Skeletal muscle tissue (tissue), 4 donors: ENCODE data around the gene ELMO1. TPM values are rescaled to one million over a fixed set of nuclear protein-coding genes. Genes with fewer than 3 reads are reported as not detected.

Experiments
- H3K27ac ChIP-seq: one replicate; pipeline ENCODE4 v1.7.0; 2013; ENCODE audit warnings: mild to moderate bottlenecking, low read depth, low read length, inconsistent platforms
- H3K27me3 ChIP-seq, 3 donors: one replicate each; pipeline ENCODE4 v1.7.0; 2013; ENCODE audit warnings: low read length in 3 of 3; ENCODE audit not compliant: control insufficient read depth in 3 of 3, insufficient read depth in 3 of 3
- H3K36me3 ChIP-seq, 3 donors: one replicate each; pipeline ENCODE4 v1.7.0; 2013; ENCODE audit warnings: low read length in 3 of 3; ENCODE audit not compliant: control insufficient read depth in 3 of 3, insufficient read depth in 3 of 3
- H3K4me1 ChIP-seq, 3 donors: one replicate each; pipeline ENCODE4 v1.7.0; 2013; ENCODE audit warnings: low read length in 3 of 3, mild to moderate bottlenecking in 3 of 3; ENCODE audit not compliant: control insufficient read depth in 3 of 3, insufficient read depth in 3 of 3
- H3K4me3 ChIP-seq, 3 donors: one replicate each; pipeline ENCODE4 v1.7.0; 2013; ENCODE audit warnings: low read length in 3 of 3
- H3K9ac ChIP-seq, 3 donors: one replicate each; pipeline ENCODE4 v1.7.0; 2013; ENCODE audit warnings: low read length in 3 of 3, mild to moderate bottlenecking in 3 of 3, moderate library complexity in 2 of 3, low read depth in 1 of 3
- H3K9me3 ChIP-seq, 3 donors: one replicate each; pipeline ENCODE4 v1.7.0; 2013; ENCODE audit warnings: low read length in 3 of 3; ENCODE audit not compliant: control insufficient read depth in 3 of 3
- total RNA-seq: library from RNA; depleted of rRNA; stranded (reverse); fragments of >200 nt; gene quantifications from one replicate; pipeline ENCODE4 v1.2.3, GENCODE V29; 2014
- donor health status: Osteomylitis.

Gene ELMO1
- total RNA-seq, 1 donor from 2014 or later = 52.7 TPM

DNA sequence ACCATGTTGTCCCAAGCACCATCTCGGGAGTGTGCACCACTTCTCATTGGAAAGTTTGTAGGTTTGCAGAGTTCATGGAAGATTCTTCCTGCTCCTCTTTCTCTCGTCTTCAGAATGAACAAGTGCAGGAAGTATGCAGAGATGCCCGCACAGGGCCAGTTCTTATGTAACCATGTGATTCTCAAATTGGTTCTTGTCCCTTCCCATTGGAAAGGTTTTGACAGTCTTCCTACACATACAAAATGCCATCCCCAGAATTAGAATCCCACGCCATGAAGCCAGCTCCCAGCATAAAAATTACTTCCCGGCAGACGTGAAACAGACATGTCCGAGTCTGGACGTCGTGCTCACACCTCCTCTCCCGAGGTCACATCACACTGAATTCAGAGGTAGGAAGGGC is 251.6 kb downstream of the ELMO1 start:
- Histone ChIP-seq H3K36me3 (no peaks in the 10 kb centered on the region), H3K9me3 (no peaks in the 10 kb centered on the region), H3K4me3 (no peak overlapping the region), H3K4me1 (peaks cover 13 to 20% (median 14%) of the 10 kb centered on the region in 3 donors), H3K27me3 (no peaks in the 10 kb centered on the region), H3K27ac (no peak overlapping the region), H3K9ac (no peak overlapping the region)

GRCh38 chr7:37196676-37197075 is 252.0 kb downstream of the ELMO1 start:
- Histone ChIP-seq H3K27ac (no peak overlapping the region), H3K9ac (no peak overlapping the region), H3K4me3 (no peak overlapping the region), H3K4me1 (peaks cover 11 to 17% (median 12%) of the 10 kb centered on the region in 3 donors), H3K9me3 (no peaks in the 10 kb centered on the region), H3K36me3 (no peaks in the 10 kb centered on the region), H3K27me3 (no peaks in the 10 kb centered on the region)

DNA sequence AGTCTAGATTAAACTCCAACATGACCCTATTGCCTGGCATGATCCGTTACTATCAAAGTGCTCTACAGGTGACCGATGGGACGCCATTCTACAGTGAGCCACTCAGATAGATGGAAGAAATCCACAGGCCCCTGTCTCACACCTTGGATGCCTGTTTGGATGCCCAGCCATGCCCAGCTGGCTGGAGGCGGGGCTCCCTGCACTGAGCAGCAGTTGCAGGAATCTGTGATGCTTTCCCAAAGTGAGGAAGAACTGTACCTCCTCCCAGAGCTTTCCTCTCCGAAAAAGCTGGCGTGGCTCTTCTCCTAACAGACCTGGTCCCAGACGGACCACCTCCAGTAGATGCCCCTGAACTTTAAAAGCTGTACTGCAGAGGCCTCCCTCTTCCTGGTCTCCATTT is 253.3 kb downstream of the ELMO1 start:
- H3K27me3 ChIP-seq = no peaks in the 10 kb centered on the region
- no peaks in the 10 kb centered on the region for H3K9me3 ChIP-seq
- peaks cover 6 to 11% (median 6%) of the 10 kb centered on the region in 3 donors for H3K4me1 ChIP-seq
- no peak overlapping the region for H3K4me3 ChIP-seq
- no peaks in the 10 kb centered on the region for H3K36me3 ChIP-seq
- no peak overlapping the region for H3K9ac ChIP-seq
- H3K27ac ChIP-seq = no peak overlapping the region

DNA sequence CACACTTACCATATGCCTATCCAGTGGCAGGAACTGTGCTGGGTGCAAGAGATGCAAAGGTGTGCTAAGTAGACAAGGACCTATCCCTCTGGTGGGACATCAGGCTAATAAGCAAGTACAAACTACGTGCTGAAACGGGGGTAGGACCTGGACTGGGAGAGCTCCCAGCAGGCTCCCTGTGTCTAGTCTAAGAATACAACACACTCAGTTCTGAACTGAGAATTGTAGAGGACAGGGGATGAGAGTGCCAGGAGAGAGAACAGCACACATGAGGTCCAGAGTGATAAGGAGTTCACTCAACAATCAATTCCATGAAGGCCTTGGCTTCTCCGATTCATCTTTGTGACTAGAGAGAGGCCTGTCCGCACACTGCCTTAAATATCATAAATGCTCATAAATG is 253.7 kb downstream of the ELMO1 start:
- H3K4me1 ChIP-seq = peaks cover 6 to 11% (median 6%) of the 10 kb centered on the region in 3 donors
- no peaks in the 10 kb centered on the region for H3K9me3 ChIP-seq
- H3K9ac ChIP-seq = no peak overlapping the region
- no peak overlapping the region for H3K27ac ChIP-seq
- no peaks in the 10 kb centered on the region for H3K27me3 ChIP-seq
- no peaks in the 10 kb centered on the region for H3K36me3 ChIP-seq
- no peak overlapping the region for H3K4me3 ChIP-seq

DNA sequence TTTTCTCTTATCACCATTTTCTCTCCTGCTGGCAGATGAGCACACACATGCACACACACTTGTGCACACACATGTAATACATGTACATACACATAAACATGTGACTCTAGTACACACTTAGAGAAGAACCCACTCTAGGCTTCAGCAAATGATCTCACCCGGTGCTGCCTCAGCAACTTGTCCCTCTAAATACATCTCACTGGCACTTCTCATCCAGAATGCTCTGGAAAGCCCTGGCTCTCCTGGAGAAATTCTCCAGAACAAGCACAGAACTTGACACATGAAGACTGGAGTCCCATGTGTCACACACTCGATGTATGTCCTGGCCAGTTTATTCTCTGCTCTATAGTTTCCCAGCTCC is 254.9 kb downstream of the ELMO1 start:
- Histone ChIP-seq H3K36me3 (no peaks in the 10 kb centered on the region), H3K27me3 (no peaks in the 10 kb centered on the region), H3K9ac (no peak overlapping the region), H3K4me3 (no peak overlapping the region), H3K9me3 (no peaks in the 10 kb centered on the region), H3K27ac (no peak overlapping the region), H3K4me1 (peaks cover 6 to 10% (median 6%) of the 10 kb centered on the region in 3 donors)

DNA sequence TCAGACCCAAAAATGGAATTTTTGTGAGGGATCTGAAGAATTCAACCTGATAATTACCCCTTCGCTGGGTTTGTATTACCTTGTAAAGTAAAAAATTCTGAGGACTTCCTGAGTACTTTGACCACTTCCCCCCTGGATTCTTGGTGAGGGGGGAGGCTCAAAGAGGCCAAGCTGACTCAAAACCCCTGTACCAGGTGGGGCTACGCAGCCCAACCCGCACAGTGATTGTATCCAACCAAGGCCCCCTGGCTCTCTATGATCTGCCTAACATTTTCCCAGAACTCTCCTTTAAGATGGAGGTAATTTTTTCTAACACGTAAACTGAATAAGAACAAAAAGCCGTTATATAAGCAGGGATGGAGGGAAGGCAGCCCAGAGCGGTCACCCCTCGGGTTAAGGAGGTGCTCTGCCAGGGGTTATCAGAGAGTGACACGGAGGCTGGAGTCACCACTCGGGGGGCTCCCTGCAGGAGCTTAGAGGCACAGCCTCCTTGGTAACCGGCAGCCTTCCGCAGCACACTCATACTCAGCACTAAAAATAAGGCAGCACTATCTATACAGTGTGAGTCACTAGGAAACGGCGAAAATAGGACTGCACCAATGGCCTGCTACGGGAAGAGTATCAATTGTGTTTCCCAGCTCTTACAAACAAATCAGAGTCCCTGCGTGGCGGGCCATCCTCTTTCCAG is 255.4 kb downstream of the ELMO1 start:
- Histone ChIP-seq H3K9ac (no peak overlapping the region), H3K4me3 (no peak overlapping the region), H3K9me3 (no peaks in the 10 kb centered on the region), H3K36me3 (no peaks in the 10 kb centered on the region), H3K27me3 (no peaks in the 10 kb centered on the region), H3K27ac (no peak overlapping the region), H3K4me1 (peaks cover under 1 to 5% (median under 1%) of the 10 kb centered on the region in 3 donors)

- Histone ChIP-seq H3K9me3 (no peaks in the 10 kb centered on the region), H3K27ac (no peak overlapping the region), H3K4me3 (no peak overlapping the region), H3K27me3 (no peaks in the 10 kb centered on the region), H3K4me1 (peaks cover 0 to under 1% (median 0%) of the 10 kb centered on the region in 3 donors), H3K36me3 (no peaks in the 10 kb centered on the region), H3K9ac (no peak overlapping the region)
Measured at GRCh38 chr7:37191797-37192196, 256.9 kb downstream of the ELMO1 start.

GRCh38 chr7:37187179-37187578 is 261.5 kb downstream of the ELMO1 start:
- H3K36me3 ChIP-seq = no peaks in the 10 kb centered on the region
- no peak overlapping the region for H3K9ac ChIP-seq
- H3K4me3 ChIP-seq = no peak overlapping the region
- no peak overlapping the region for H3K27ac ChIP-seq
- H3K4me1 ChIP-seq = peaks cover 0 to under 1% (median 0%) of the 10 kb centered on the region in 3 donors
- H3K9me3 ChIP-seq = no peaks in the 10 kb centered on the region
- no peaks in the 10 kb centered on the region for H3K27me3 ChIP-seq

DNA sequence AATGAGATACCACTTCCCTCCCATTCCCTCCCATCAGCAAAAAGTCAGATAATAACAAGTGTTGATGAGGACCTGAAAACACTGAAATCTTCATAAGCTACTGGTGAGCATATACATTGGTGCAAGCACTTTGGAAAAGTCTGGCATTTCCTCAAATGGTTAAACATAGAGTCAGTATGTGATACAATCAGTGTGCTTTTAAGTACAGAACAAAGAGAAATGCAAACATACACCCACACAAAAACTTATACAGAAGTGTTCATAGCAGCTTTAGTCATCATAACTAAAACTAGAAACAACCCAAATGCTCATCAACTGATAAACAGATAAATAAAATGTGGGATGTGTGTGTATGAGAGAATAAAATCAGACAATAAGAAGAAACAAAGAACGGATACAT is 261.9 kb downstream of the ELMO1 start:
- H3K9ac ChIP-seq = no peak overlapping the region
- peaks cover 0 to 2% (median 0%) of the 10 kb centered on the region in 3 donors for H3K4me1 ChIP-seq
- no peak overlapping the region for H3K4me3 ChIP-seq
- no peak overlapping the region for H3K27ac ChIP-seq
- no peaks in the 10 kb centered on the region for H3K9me3 ChIP-seq
- H3K27me3 ChIP-seq = no peaks in the 10 kb centered on the region
- no peaks in the 10 kb centered on the region for H3K36me3 ChIP-seq

DNA sequence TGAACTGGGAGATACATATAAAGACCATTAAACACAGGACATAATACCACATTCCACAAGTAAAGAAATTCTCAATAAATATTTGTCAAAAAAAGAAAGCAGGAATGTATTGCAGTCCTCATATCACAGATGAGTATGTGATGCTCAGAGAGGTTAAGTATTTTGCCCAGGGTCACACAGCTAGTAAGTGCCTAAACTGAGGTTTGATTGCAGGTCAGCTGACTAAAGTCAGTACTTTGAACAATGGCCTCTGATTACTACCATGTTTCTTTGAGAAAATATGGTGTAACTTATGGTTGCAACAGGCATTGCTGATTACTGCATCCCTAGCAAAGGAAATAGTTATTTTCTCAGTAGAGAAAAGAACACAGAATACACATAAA is 267.1 kb downstream of the ELMO1 start:
- Histone ChIP-seq H3K36me3 (no peaks in the 10 kb centered on the region), H3K4me3 (no peak overlapping the region), H3K27me3 (no peaks in the 10 kb centered on the region), H3K9me3 (no peaks in the 10 kb centered on the region), H3K4me1 (peaks cover 0 to 2% (median 0%) of the 10 kb centered on the region in 3 donors), H3K27ac (no peak overlapping the region), H3K9ac (no peak overlapping the region)
